Bronchial epithelial cell (primary cell): ENCODE measurements around the gene ZNF837. TPM values are rescaled to one million over a fixed set of nuclear protein-coding genes. Genes with fewer than 3 reads are reported as not detected.
"Not testable (repeated sequence)": the region's sequence is repeated elsewhere in the genome, so short reads cannot be mapped to it uniquely, and the experiment has no call there.

ENCODE experiments used
- DNase-seq: peaks from one replicate; pipeline ENCODE4 v3.0.0-alpha.2; 2010; ENCODE audit warnings: low read depth
- FAIRE-seq: peaks from 2 replicates; lab custom pipeline; 2011; peaks lifted over from hg19 to GRCh38; lab: Jason Lieb, UNC
- H3K27me3 ChIP-seq: 2 replicates; pipeline ENCODE4 v1.5.1; 2011; ENCODE audit warnings: low read length; ENCODE audit not compliant: control insufficient read depth, insufficient read depth
- H3K36me3 ChIP-seq: 2 replicates; pipeline ENCODE4 v1.5.1; 2011; ENCODE audit warnings: low read length; ENCODE audit not compliant: control insufficient read depth, insufficient read depth
- H3K4me3 ChIP-seq: 2 replicates; pipeline ENCODE4 v1.5.1; 2011; ENCODE audit warnings: mild to moderate bottlenecking, low read depth, low read length, control low read depth
- CTCF ChIP-seq: IDR thresholded peaks from 2 replicates; pipeline ENCODE4 v1.5.1; 2011; ENCODE audit warnings: mild to moderate bottlenecking, moderate library complexity, low read length, control low read depth, inconsistent platforms; ENCODE audit not compliant: insufficient read depth, severe bottlenecking
- total RNA-seq: library from RNA; depleted of rRNA; stranded (reverse); fragments of >200 nt; gene quantifications from 2 replicates; pipeline ENCODE4 v1.2.1, GENCODE V29; 2014

ZNF837 gene
- total RNA-seq, 1 donor from 2014 or later, result 2.4 TPM

DNA sequence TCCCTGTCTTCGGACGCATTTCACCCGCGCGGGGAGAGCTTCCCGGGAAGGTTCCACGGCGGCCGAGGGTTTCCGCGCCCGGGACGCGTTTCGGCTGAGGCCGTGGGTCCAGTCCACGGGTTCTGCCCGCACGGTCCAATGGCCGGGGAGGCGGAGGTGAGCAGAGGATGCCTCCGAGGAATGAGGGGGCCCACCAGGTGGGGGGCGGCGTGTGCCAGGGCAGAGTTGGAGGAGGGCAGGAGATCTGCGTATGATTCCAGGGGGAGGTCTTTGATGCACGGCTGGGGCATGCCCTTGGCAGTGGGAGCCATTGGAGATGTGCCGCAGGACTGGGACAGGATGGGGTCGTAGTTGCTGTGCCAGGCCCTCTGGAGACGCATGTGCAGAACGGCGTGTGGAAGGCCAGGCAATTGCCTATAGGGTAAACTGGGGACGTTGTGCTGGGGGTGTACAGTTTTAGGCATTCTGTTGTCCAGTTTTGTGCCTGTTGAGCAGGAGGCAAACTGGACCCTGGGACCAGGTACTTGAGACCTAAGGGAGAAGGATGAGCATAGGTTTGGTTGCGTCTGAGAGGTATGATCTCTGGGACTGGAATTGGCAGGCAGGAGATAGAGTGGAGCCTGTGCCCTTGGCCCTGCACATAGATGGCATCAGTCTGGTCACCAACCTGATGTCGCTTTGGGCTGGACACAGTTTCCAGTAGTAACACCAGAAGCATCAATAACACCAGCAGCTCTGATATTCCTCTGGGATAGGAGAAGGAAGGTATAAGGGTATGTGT is 28.4 kb upstream of the ZNF837 start:
- DNase-seq (no peak), FAIRE-seq (no peak)
- Histone ChIP-seq H3K4me3 (peak overlapping the region; percentile 98), H3K36me3 (no peaks in the 10 kb centered on the region), H3K27me3 (no peaks in the 10 kb centered on the region)
- TF ChIP-seq CTCF, result no peak

GRCh38 chr19:58408152-58409009 is 27.6 kb upstream of the ZNF837 start, which contains the start of gene ZNF584:
TSS of gene ZNF584 (plus strand) at chr19:58408649. CDS start at chr19:58409148, 499 bp downstream.
- DNase-seq (peak; percentile 79), FAIRE-seq (no peak)
- H3K36me3 ChIP-seq, result no peaks in the 10 kb centered on the region
- no peaks in the 10 kb centered on the region for H3K27me3 ChIP-seq
- H3K4me3 ChIP-seq, result peak within 1 kb of the TSS; percentile 98
- peak; percentile 28 for TF ChIP-seq CTCF

DNA sequence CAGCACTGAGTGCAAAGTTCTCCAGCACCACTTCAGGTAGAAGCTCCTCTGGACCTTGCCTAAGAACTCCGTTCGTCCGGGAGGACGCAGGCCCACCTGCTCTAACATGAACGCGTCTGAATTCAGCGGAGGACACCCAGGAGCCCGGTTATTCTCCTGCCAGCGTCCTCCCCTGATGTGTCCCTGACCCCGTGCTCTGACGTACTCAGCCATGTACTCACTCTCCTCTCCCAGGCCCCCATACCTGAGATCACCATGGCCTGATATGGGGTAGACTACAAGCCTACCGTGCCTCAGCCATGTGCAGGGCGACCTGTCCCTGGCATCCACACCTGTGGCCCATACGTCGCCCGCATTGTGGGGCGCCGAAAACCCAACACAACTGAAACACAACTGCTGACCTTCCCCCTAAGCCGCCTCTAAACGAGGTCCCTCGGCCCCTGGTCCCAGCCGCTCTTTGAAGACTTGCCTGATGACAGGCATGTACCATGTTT is 26.9 kb upstream of the ZNF837 start:
- TF ChIP-seq CTCF, result no peak
- DNase-seq (no peak), FAIRE-seq (no peak)

GRCh38 chr19:58406818-58407657 is 26.2 kb upstream of the ZNF837 start:
- peak overlapping the region; percentile 98 for H3K4me3 ChIP-seq
- H3K36me3 ChIP-seq, result no peaks in the 10 kb centered on the region
- H3K27me3 ChIP-seq, result no peaks in the 10 kb centered on the region
- FAIRE-seq (no peak), DNase-seq (peak; percentile 33)
- TF ChIP-seq CTCF, result peak; percentile 61

More for the DNA sequence above, 26.9 kb upstream of the ZNF837 start:
- no peaks in the 10 kb centered on the region for H3K27me3 ChIP-seq
- no peaks in the 10 kb centered on the region for H3K36me3 ChIP-seq
- peak overlapping the region; percentile 98 for H3K4me3 ChIP-seq

- not testable (repeated sequence) for FAIRE-seq, H3K27me3 ChIP-seq, H3K4me3 ChIP-seq, DNase-seq, H3K36me3 ChIP-seq
Measured at GRCh38 chr19:58403920-58404478, 23.2 kb upstream of the ZNF837 start.
